SK-N-MC (cell line): ENCODE results near the gene OR5AK2.
"Not testable (repeated sequence)": the region's sequence is repeated elsewhere in the genome, so short reads cannot be mapped to it uniquely, and the experiment has no call there.

Experiments used
- EZH2 ChIP-seq: fragments of 200-600 bp; sonication (generic); IDR thresholded peaks from one replicate; pipeline ENCODE4 v1.6.1; 2017; ENCODE audit warnings: antibody characterized with exemption
- POLR2AphosphoS5 ChIP-seq: IDR thresholded peaks from 2 replicates; pipeline ENCODE4 v1.6.1; 2012; ENCODE audit warnings: mild to moderate bottlenecking, low read depth, low read length, borderline replicate concordance

DNA sequence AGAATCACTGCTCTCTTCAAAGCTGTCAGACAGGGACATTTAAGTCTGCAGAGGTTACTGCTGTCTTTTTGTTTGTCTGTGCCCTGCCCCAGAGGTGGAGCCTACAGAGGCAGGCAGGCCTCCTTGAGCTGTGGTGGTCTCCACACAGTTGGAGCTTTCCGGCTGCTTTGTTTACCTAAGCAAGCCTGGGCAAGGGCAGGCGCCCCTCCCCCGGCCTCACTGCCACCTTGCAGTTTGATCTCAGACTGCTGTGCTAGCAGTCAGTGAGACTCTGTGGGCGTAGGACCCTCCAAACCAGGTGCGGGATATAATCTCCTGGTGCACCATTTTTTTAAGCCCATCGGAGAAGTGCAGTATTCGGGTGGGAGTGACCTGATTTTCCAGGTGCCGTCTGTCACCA is 43.2 kb upstream of the OR5AK2 start:
- TF ChIP-seq POLR2AphosphoS5, EZH2: not testable (repeated sequence)
